GM19438 (cell line): ENCODE results near the gene POGZ.

ENCODE experiments used
- ATAC-seq: cut with Tn5 transposase; IDR thresholded peaks from one replicate; pipeline ENCODE4 v1.9.1; 2021; ENCODE audit warnings: low read depth; ENCODE audit not compliant: unreplicated experiment

The POGZ gene

DNA sequence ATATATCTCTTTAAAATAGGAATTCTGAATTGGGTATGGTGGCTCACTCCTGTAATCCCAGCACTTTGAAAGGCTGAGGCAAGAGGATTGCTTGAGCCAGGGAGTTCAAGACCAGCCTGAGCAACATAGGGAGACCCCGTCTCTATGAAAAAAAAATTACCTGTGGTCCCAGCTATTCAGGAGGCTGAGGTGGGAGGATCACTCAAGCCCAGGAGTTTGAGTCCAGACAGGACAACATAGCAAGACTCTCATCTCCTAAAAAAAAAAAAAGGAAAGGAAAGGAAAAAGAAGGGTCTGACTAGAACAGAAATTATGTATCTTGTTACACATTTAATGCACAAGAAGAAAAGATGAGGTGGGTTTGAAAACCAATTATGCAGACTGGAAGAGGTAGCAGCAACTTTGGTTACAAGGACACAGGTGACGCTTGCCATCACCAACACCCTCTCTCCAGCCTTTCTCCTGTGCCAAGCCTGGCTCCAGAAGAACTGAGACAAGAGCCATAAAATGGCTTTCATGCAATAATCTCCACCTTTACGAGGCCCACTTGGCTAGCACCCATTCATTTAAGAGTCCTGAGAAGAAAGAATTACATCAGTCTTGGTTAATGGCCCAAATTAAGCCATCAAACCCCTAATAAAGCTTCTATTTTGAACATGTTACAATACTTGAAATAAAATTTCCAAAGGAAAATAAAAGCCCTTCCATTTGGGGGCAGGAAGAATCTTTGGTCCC, 82.0 kb downstream of the POGZ start:
- no peak for ATAC-seq

DNA sequence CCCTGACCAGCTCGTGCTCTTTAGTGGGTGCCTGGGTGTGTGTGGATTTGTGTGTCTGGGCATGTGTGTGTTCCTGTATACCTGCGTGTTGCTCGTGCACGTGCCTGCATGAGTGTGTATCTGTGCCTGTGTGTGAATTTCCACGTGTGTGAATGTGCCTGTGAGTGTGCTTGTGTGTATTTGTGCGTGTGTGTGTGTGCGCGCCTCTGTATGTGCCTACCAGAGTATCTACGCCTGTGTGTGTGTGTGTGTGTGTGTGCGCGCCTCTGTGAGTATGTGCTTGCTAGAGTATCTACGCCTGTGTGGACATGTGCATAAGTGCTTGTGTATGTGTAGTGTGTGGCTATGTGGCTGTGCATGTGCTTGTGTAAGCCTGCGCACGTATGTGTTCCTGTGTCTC, 86.1 kb downstream of the POGZ start:
- ATAC-seq: no peak

DNA sequence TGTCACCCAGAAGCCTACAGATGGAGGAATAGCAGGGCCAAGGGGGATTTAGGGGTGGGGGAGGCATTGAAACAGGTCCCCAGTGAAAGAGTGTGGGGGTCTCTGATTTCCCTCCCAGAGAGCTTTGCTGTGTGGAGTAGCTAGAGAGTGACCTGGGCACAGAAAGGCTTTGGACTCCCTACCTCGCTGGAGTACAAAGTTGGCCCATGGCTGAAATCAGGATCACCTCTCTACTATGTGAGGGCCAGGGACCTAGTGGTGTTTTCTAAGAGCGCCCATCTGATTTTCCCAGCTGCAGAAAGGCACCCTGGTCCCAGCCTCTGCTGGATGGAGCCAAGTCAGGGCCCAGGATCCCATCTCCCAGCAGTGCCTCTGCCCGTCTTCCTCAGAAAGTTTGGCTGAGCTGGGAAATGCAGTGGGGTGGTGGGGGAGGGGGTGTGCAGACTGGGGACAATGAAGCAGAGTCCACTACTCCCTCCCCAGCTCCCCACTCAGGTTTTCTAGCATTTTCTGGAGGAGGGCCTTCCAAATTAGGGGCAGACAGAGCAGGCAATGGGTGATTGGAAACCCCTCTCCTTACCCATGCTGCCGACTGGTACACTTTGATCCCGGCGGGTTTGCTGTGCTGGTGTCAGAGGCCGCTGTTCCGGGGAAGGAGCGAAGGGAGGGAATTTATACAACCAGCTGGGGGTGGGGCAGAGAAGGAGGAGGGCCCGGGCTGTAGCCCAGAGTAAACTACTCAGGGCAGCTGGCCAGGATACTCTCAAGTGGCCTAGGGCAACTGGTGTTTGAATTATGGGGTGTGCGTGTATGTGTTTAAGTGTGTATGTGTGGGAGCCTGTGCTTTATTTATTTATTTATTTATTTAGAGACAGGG, 87.0 kb downstream of the POGZ start, which contains the start of gene SELENBP1:
TSS of gene SELENBP1 (minus strand) at position 648 of the 877 bp plus-strand sequence. CDS start at position 584, 64 bp downstream.
- ATAC-seq: no peak

DNA sequence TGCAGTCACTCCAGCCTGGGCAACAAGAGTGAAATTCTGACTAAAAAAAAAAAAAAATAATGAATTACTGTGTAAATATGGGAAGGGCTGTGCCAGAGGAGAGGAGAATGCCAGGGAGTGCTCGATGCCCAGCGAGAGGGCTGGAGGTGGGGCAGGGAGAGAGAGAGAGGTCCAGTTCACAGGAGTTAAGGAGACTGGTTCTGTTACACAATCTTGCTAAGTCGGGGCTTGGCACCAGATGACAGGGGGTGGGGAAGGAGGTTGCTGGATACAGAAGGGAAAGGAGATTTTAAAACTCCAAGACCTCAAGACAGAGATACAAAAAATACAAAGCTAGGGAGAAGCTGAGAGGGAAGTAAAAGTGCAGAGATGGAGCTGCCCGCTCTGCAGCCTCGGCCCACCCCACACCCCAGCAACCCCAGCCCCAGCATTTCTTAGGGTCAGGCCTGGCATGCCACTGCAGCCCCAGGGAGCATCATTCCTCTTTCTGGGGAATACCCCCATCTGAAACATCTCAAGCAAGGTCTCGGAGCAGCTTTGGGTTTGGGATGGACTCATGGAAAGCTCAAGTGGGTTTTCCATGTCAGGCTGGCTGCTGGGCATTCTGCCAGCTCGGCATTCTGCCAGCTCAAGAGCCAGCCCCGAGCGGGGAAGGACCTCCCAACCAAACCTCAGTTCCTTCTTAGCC, 87.8 kb downstream of the POGZ start:
- no peak for ATAC-seq

DNA sequence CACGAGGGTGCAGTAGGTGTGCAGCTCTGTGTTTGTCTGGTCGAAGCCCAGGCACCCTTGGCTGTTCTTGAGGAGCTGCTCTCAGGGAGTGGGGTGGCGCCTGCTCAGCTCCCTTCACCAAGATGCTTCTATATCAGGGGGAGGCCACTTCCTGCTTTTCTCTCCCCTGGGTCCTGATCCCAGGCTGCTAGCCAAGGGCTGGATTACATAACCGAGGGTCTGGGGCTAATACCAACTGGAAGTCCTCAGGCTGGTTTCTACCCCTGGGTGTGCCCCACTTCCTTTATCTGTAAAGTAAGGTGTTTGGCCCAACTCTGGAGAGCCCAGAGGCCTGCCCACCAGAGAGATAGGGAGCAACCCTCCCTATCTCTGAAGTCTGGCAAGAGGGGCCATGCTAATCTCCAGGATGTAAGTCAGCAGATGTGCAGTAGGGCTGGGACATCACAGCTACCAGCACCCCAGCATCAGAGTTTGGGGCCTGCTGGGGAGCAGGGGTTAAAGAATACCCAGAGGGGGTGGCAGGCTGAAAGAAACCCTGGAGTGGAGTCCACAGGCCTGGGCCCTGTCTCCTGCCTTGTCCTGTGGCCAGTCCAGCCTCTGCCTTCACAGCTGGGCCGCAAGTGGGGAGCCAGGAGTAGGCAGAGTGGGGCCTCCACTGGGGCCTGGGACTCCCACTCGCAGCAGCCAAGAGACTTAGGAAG, 88.9 kb downstream of the POGZ start:
- ATAC-seq: no peak

DNA sequence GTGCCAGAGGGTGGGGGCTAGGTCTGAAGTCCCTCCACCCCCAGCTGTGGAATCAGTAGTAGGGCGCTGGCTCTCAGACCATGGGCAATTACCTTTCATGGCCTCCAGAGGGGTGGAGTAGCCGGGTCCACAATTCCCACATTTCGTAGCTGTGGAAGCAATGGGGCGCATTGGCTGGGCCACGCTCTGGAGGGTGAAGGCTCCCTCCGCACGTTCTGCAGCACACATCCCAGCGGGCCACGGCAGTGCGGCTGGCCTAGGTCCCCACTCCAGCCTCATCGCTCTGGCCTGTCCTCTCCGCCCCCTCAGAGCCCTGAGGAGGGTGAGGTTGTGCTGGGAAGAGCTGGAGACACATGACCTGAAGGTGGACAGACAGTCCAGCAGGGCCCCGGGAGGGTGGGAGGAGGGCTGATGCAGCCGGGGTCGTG, 89.7 kb downstream of the POGZ start:
- no peak for ATAC-seq

DNA sequence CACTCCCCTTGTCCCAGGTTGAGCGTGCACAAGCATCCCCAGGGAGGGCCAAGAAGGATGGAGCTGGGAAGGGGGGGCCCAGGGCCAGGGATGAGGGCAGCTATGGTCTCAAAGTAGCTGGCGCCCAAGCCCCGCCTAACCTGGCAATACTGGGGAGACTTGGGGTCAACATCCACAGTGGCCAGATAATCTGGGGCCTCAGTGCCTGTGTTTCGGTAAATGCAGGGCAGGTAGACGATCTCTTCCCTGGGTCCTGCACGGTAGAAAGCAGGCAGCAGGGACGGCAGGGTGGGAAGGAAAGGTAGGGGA, 90.0 kb downstream of the POGZ start:
- no peak for ATAC-seq

DNA sequence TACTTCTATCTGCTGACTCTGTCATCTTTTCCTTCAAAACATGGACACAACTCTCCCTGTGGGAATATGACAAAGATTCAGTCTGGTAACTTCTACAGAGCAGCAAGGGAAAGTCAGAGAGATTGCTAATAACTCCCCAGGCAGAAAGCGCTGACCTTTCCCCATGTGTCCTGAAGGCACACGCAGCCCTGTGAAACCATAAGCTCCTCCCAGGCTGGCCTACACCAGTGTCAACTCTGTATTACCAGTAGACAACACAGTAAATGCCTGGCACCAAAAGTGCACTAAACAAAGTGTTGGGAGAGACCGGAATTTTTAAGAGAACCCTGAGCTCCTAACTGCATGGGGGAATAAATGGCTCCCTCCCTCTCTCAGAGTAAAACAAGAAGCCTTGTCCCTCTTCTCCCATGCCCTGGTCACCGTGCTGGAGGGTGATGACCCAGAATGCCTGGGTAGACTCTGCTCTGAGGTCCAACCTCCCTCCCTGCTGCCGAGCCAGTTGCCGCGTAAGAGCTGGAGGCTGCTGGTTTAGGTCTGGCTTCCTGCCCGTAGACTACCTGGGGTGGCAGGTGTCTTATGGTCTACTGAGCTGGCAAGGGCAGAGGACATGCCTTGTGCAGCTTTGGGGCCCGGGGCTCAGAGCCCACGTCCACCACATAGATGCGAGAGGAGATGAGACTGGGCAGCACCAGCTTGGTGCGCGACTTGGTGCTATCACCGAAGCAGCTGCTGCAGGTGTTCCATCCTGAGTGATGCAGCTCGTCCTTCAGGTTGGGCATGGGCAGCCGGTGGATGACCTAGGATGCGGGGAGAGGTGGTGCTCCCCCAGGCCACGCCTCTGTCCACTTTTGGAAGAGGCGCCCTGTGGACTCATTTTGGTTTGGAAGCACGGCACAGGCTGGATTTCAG, 90.6 kb downstream of the POGZ start:
- ATAC-seq: no peak

DNA sequence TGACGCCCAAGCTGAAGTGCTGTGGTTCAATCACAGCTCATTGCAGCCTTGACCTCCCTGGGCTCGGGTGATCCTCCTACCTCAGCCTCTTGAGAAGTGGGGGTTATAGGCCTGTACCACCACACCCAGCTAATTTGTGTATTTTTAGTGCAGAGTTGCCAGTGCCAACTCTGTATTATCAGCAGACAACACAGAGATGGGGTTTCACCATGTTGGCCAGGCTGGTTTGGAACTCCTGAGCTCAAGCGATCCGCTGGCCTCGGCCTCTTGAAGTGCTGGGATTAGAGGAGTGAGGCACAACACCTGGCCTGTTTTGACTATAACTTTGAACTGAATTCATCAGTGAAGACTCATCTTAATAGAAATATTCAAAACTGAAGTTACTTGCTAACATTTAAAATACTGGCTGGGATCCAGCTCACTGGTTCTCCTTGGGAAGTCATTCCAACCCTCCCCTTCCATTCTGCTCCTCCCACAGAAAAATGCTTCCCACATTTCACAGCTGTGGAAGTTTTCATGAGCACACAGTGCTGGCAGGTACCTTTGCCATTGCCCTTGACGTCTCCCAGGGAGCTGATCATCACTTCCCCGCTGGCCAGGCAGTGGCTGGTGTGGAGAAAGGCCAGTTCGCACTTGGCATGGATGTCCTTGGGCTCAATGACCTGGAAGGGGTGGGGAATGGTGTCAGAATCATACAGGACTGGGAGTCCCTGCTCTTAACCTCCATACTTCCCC, 91.5 kb downstream of the POGZ start:
- ATAC-seq: no peak

DNA sequence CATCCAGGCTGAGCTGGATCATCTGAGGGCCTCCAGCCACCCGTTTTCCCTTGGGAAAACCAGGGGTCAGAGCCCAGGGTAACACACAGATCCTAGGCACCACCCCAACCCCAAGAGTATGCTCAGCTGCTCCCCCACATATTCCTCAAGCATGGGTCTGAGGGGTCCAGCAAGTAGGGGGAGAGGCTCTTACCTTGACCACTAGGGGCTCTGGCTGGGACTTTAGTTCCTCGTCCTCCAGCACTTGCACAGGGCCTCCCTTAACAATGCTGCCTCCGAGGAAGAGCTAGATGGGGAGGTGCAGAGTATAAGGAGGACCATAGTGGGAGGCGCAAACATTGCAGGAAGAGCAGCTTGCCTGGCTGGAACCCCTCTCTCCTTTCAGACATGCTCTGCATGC, 94.3 kb downstream of the POGZ start:
- ATAC-seq: no peak

DNA sequence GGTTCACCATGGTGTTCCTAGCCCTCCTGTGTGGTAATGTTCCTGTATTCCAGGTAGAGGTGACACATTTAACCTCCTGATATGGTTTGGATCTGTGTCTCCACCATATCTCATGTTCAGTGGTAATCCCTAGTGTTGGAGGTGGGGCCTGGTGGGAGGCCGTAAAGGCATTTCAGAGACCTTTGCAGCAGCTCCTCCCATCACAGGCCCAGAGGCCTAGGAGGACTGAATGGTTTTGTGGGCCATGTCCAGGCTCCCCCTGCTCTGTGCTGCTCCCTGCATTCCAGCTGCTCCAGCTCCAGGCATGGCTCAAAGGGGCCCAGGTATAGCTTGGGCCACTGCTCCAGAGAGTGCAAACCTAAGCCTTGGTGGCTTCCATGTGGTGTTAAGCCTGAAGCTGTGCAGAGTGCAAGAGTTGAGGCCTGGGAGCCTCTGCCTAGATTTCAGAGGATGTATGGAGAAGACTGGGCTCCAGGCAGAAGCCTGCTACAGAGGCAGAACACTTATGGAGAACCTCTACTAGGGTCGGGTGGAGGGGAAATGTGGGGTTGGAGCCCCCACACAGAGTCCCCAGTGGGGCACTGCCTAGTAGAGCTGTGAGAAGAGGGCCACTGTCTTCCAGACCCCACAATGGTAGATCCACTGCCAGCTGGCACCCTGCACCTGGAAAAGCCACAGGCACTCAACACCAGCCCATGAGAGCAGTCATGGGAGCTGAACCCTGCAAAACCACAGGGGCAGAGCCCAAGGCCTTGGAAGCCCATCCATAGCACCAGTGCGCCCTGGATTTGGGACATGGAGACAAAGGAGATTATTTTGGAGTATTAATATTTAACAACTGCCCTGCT, 96.8 kb downstream of the POGZ start:
- ATAC-seq: no peak

DNA sequence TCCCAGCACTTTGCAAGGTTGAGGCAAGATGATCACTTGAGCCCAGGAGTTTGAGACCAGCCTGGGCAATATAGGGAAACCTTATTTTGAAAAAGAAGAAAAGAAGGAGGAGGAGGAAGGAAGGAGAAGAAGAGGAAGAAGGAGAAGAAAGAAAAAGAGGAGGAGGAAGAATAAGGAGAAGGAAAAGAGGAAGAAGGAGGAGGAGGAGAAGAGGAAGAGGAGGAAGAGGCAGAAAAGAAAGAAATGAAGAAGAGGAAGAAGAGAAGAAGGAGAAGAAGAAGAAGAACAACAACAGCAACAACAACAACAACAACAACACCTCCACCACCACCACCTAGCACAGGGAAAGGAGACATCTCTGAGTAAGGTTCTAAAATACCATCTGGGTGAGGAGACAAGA, 97.4 kb downstream of the POGZ start:
- no peak for ATAC-seq

DNA sequence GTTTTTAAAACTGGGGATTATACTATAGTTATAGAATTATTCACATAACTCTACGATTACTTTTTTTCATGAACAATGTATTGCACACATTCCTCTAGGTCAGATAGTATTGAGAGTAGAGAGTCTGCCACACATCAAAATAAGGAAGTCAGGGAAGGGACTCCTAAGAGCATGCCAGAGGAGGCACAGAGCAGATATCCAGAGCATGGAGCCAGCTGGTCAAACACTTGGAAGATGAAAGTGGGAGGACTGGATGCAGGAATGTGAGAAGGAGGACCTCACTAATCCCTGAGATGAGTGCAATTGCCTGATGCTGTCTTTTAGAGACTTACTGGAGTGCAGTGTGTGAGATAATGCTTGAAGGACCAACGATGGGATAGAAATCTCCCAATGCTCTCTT, 102.6 kb downstream of the POGZ start:
- no peak for ATAC-seq
